ENCODE results near the gene BMF.

GRCh38 chr15:40108061-40108854 lies 421 bp downstream of the BMF start:
- no peak for TF ChIP-seq CTCF (IDR thresholded peaks at IDR 0.05)
- TF ChIP-seq POLR2A (IDR thresholded peaks at IDR 0.05): no peak
- TF ChIP-seq EP300 (IDR thresholded peaks at IDR 0.05): no peak
- TF ChIP-seq POLR2AphosphoS5 (IDR thresholded peaks at IDR 0.05): peak; percentile 14 to 74 (median 60)

All from sigmoid colon (tissue), 4 donors.